ENCODE data around the gene CENATAC. TPM values are rescaled to one million over a fixed set of nuclear protein-coding genes. Genes with fewer than 3 reads are reported as not detected.
"Not testable (repeated sequence)": the region's sequence is repeated elsewhere in the genome, so short reads cannot be mapped to it uniquely, and the experiment has no call there.

Gene CENATAC
- total RNA-seq, 2 experiments from 2014 or later: 47.7 to 60.6 TPM

GRCh38 chr11:118961189-118961588 lies 36.7 kb upstream of the CENATAC start:
- no peak for DNase-seq (ENCODE audit: low spot score)
- Histone ChIP-seq H3K4me1 (ENCODE audit: insufficient read depth, low read length, poor library complexity, severe bottlenecking) (no peaks in the 10 kb centered on the region), H3K9me3 (ENCODE audit: low read length) (no peaks in the 10 kb centered on the region), H4K20me1 (ENCODE audit: insufficient read depth, low read length) (no peaks in the 10 kb centered on the region), H3K9me2 (ENCODE audit: insufficient read depth, low read length) (no peaks in the 10 kb centered on the region), H3K79me2 (ENCODE audit: insufficient read depth, low read depth, low read length) (no peaks in the 10 kb centered on the region), H3K4me2 (ENCODE audit: low read length) (no peak overlapping the region), H2AFZ (ENCODE audit: low read length) (no peak overlapping the region), H3K27ac (ENCODE audit: low read depth, low read length, poor library complexity, severe bottlenecking) (no peak overlapping the region), H3K36me3 (ENCODE audit: insufficient read depth, low read length) (no peaks in the 10 kb centered on the region), H3K4me3 (ENCODE audit: low read depth, low read length, poor library complexity, severe bottlenecking) (no peak overlapping the region)
- no TSS peak for BruUV-seq (replicated peaks)
- TF ChIP-seq EZH2phosphoT487 (IDR thresholded peaks at IDR 0.05; ENCODE audit: borderline replicate concordance, low read depth, low read length) (no peak), CTCF (conservative IDR thresholded peaks at IDR 0.05; ENCODE audit: low read length) (no peak)
- POLR2A ChIA-PET: interaction anchor here (0.6 kb wide), 1 partner anchor 25 kb away, joined by 5 read pairs; no protein-coding TSS in a partner anchor
- CTCF ChIA-PET (ENCODE audit: unreplicated experiment): no interaction called here
- intact Hi-C loops (cut with micrococcal nuclease; ENCODE audit: unreplicated experiment): no loop called here

- CTCF ChIA-PET (ENCODE audit: unreplicated experiment): no interaction called here
- no TSS peak for BruUV-seq (replicated peaks)
- TF ChIP-seq CTCF (conservative IDR thresholded peaks at IDR 0.05; ENCODE audit: low read length) (no peak), EZH2phosphoT487 (IDR thresholded peaks at IDR 0.05; ENCODE audit: borderline replicate concordance, low read depth, low read length) (no peak)
- POLR2A ChIA-PET: interaction anchor here (0.6 kb wide), 1 partner anchor 54 kb away, joined by 3 read pairs; no protein-coding TSS in a partner anchor
- Histone ChIP-seq H3K9me3 (ENCODE audit: low read length) (no peaks in the 10 kb centered on the region), H3K9me2 (ENCODE audit: insufficient read depth, low read length) (no peaks in the 10 kb centered on the region), H3K4me1 (ENCODE audit: insufficient read depth, low read length, poor library complexity, severe bottlenecking) (no peaks in the 10 kb centered on the region), H4K20me1 (ENCODE audit: insufficient read depth, low read length) (no peaks in the 10 kb centered on the region), H3K4me2 (ENCODE audit: low read length) (no peak overlapping the region), H3K79me2 (ENCODE audit: insufficient read depth, low read depth, low read length) (no peaks in the 10 kb centered on the region), H3K4me3 (ENCODE audit: low read depth, low read length, poor library complexity, severe bottlenecking) (no peak overlapping the region), H3K27ac (ENCODE audit: low read depth, low read length, poor library complexity, severe bottlenecking) (no peak overlapping the region), H2AFZ (ENCODE audit: low read length) (no peak overlapping the region), H3K36me3 (ENCODE audit: insufficient read depth, low read length) (no peaks in the 10 kb centered on the region)
- DNase-seq (ENCODE audit: low spot score): no peak
- intact Hi-C loops (cut with micrococcal nuclease; ENCODE audit: unreplicated experiment): no loop called here
Observed at GRCh38 chr11:118961591-118961990, 36.3 kb upstream of the CENATAC start.

GRCh38 chr11:118969508-118969907 lies 28.4 kb upstream of the CENATAC start:
- POLR2A ChIA-PET; H4K20me1 ChIP-seq (ENCODE audit: insufficient read depth, low read length); H3K4me1 ChIP-seq (ENCODE audit: insufficient read depth, low read length, poor library complexity, severe bottlenecking); BruUV-seq (replicated peaks); H3K27ac ChIP-seq (ENCODE audit: low read depth, low read length, poor library complexity, severe bottlenecking); H3K9me2 ChIP-seq (ENCODE audit: insufficient read depth, low read length); H3K4me2 ChIP-seq (ENCODE audit: low read length); CTCF ChIA-PET (ENCODE audit: unreplicated experiment); H3K36me3 ChIP-seq (ENCODE audit: insufficient read depth, low read length); H3K4me3 ChIP-seq (ENCODE audit: low read depth, low read length, poor library complexity, severe bottlenecking); DNase-seq (ENCODE audit: low spot score); H3K9me3 ChIP-seq (ENCODE audit: low read length); H2AFZ ChIP-seq (ENCODE audit: low read length); intact Hi-C loops (cut with micrococcal nuclease; ENCODE audit: unreplicated experiment); H3K79me2 ChIP-seq (ENCODE audit: insufficient read depth, low read depth, low read length): not testable (repeated sequence)
